GM19438 (cell line): ENCODE data around the gene SLC17A8.

Experiments used
- ATAC-seq: cut with Tn5 transposase; IDR thresholded peaks from one replicate; pipeline ENCODE4 v1.9.1; 2021; ENCODE audit warnings: low read depth; ENCODE audit not compliant: unreplicated experiment

Gene SLC17A8

GRCh38 chr12:100365411-100365810 lies 8.5 kb downstream of the SLC17A8 start:
- no peak for ATAC-seq

- ATAC-seq = no peak
These were observed 11.2 kb downstream of the SLC17A8 start for GRCh38 chr12:100368066-100368465.

GRCh38 chr12:100371146-100371545 lies 14.3 kb downstream of the SLC17A8 start:
- no peak for ATAC-seq

- ATAC-seq = no peak
These were observed 16.2 kb downstream of the SLC17A8 start for GRCh38 chr12:100372853-100373640.

- ATAC-seq = no peak
These were observed 18.3 kb downstream of the SLC17A8 start for GRCh38 chr12:100375038-100375735.

- no peak for ATAC-seq
These were observed 19.3 kb downstream of the SLC17A8 start for GRCh38 chr12:100376161-100376560.

- no peak for ATAC-seq
These were observed 24.5 kb downstream of the SLC17A8 start for GRCh38 chr12:100381379-100381778.

- no peak for ATAC-seq
These were observed 25.5 kb downstream of the SLC17A8 start for GRCh38 chr12:100382338-100382737.

GRCh38 chr12:100383586-100384558 lies 27.0 kb downstream of the SLC17A8 start:
- no peak for ATAC-seq

GRCh38 chr12:100384559-100384935 lies 27.7 kb downstream of the SLC17A8 start:
- no peak for ATAC-seq

GRCh38 chr12:100388382-100388781 lies 31.5 kb downstream of the SLC17A8 start:
- no peak for ATAC-seq

GRCh38 chr12:100391856-100392255 lies 35.0 kb downstream of the SLC17A8 start:
- no peak for ATAC-seq

- no peak for ATAC-seq
These were observed 36.3 kb downstream of the SLC17A8 start for GRCh38 chr12:100393200-100393599.

- no peak for ATAC-seq
These were observed 38.9 kb downstream of the SLC17A8 start for GRCh38 chr12:100395811-100396210.

- ATAC-seq = no peak
These were observed 41.4 kb downstream of the SLC17A8 start for GRCh38 chr12:100398307-100398706.

GRCh38 chr12:100399095-100399494 lies 42.2 kb downstream of the SLC17A8 start:
- ATAC-seq = no peak

- ATAC-seq = no peak
These were observed 44.8 kb downstream of the SLC17A8 start for GRCh38 chr12:100401660-100402059.

GRCh38 chr12:100402763-100403162 lies 45.9 kb downstream of the SLC17A8 start:
- no peak for ATAC-seq

GRCh38 chr12:100403446-100403845 lies 46.6 kb downstream of the SLC17A8 start:
- no peak for ATAC-seq

GRCh38 chr12:100404769-100405407 lies 48.0 kb downstream of the SLC17A8 start:
- peak; percentile 86 for ATAC-seq
